H1 (cell line): ENCODE results near the gene FERMT1. TPM values are rescaled to one million over a fixed set of nuclear protein-coding genes. Genes with fewer than 3 reads are reported as not detected.

Source experiments
- CTCF ChIA-PET: fragments of 300-600 bp; sonication (Branson Sonifier 250); formaldehyde crosslinking; loops from one replicate; lab custom pipeline; 2021; ENCODE audit not compliant: partially characterized antibody; lab: Charles Lee
- POLR2A ChIA-PET: fragments of 300-600 bp; sonication (Branson Sonifier 250); formaldehyde crosslinking; loops from one replicate; lab custom pipeline; 2021; ENCODE audit warnings: inconsistent platforms; ENCODE audit not compliant: partially characterized antibody; lab: Charles Lee
- DNase-seq, 2 experiments: peaks; one replicate each; pipeline versions ENCODE4 v3.0.0 to v3.0.0-alpha.2; 2010 to 2022; ENCODE audit warnings: low spot score in 2 of 2, low read depth in 1 of 2, mixed read lengths in 1 of 2
- FAIRE-seq: peaks from 2 replicates; lab custom pipeline; 2011; peaks lifted over from hg19 to GRCh38; lab: Jason Lieb, UNC
- H2AFZ ChIP-seq: 2 replicates; pipeline ENCODE4 v1.8.1; 2012; ENCODE audit warnings: low read length, inconsistent platforms
- H2AK5ac ChIP-seq: 2 replicates; pipeline ENCODE4 v1.6.1; 2013; ENCODE audit warnings: low read depth, low read length
- H2BK120ac ChIP-seq: replicated peaks from 2 replicates; pipeline ENCODE3; 2013; ENCODE audit warnings: low read depth, low read length, inconsistent platforms
- H2BK12ac ChIP-seq: 2 replicates; pipeline ENCODE4 v1.6.1; 2013; ENCODE audit warnings: low read depth, low read length
- H2BK15ac ChIP-seq: 2 replicates; pipeline ENCODE4 v1.6.1; 2013; ENCODE audit warnings: low read length
- H2BK20ac ChIP-seq: 2 replicates; pipeline ENCODE4 v1.6.1; 2013; ENCODE audit warnings: low read length
- H2BK5ac ChIP-seq: 2 replicates; pipeline ENCODE4 v1.6.1; 2013; ENCODE audit warnings: low read depth, low read length
- H3K14ac ChIP-seq: 2 replicates; pipeline ENCODE4 v1.6.1; 2013; ENCODE audit warnings: inconsistent platforms; ENCODE audit not compliant: insufficient read length
- H3K18ac ChIP-seq: 2 replicates; pipeline ENCODE4 v1.6.1; 2013; ENCODE audit warnings: low read length; ENCODE audit errors: extremely low read depth
- H3K23ac ChIP-seq: 2 replicates; pipeline ENCODE4 v1.6.1; 2013; ENCODE audit warnings: inconsistent platforms; ENCODE audit not compliant: insufficient read length
- H3K23me2 ChIP-seq: 2 replicates; pipeline ENCODE4 v1.6.1; 2013; ENCODE audit warnings: low read depth, low read length
- H3K27ac ChIP-seq: 2 replicates; pipeline ENCODE4 v1.6.1; 2011; ENCODE audit warnings: low read depth, low read length, inconsistent platforms
- H3K27me3 ChIP-seq, 4 experiments: replicated peaks in 1 of 4; 1 replicate in 1 of 4; 2 replicates in 3 of 4; pipeline versions ENCODE4 v1.6.1 to v1.8.1; 2011 to 2013; ENCODE audit warnings: low read length in 3 of 4, mild to moderate bottlenecking in 3 of 4, inconsistent platforms in 2 of 4, mixed read lengths in 2 of 4, moderate library complexity in 1 of 4; ENCODE audit not compliant: control insufficient read depth in 3 of 4, insufficient read depth in 3 of 4; ENCODE audit errors: extremely low read depth in 1 of 4
- H3K36me3 ChIP-seq, 4 experiments: 2 replicates each; pipeline versions ENCODE4 v1.6.1 to v1.8.1; 2011 to 2013; ENCODE audit warnings: mild to moderate bottlenecking in 4 of 4, low read length in 3 of 4, moderate library complexity in 2 of 4, control low read depth in 1 of 4, inconsistent platforms in 1 of 4; ENCODE audit not compliant: insufficient read depth in 4 of 4, control insufficient read depth in 2 of 4
- H3K4ac ChIP-seq: replicated peaks from 2 replicates; pipeline ENCODE3; 2013; ENCODE audit warnings: low read length, low read depth, mixed read lengths, inconsistent platforms; ENCODE audit not compliant: insufficient read length
- H3K4me1 ChIP-seq, 4 experiments: replicated peaks in 1 of 4; 1 replicate in 1 of 4; 2 replicates in 3 of 4; pipeline versions ENCODE4 v1.6.1 to v1.8.1; 2011 to 2013; ENCODE audit warnings: low read length in 3 of 4, inconsistent platforms in 2 of 4, mixed read lengths in 1 of 4; ENCODE audit not compliant: insufficient read depth in 4 of 4, control insufficient read depth in 3 of 4
- H3K4me2 ChIP-seq, 2 experiments: 2 replicates each; pipeline versions ENCODE4 v1.6.1 to v1.8.1; 2011 to 2013; ENCODE audit warnings: low read depth in 2 of 2, low read length in 2 of 2, control low read depth in 1 of 2, inconsistent platforms in 1 of 2, mild to moderate bottlenecking in 1 of 2; ENCODE audit not compliant: insufficient read depth in 1 of 2
- H3K4me3 ChIP-seq, 4 experiments: fragments of 200-600, 300-600 bp in 1 of 4; sonication (generic), shearing (Covaris generic), sonication (Bioruptor Twin) in 1 of 4; 2 replicates each; pipeline versions ENCODE4 v1.5.1 to v1.8.1; 2011 to 2016; ENCODE audit warnings: low read length in 4 of 4, low read depth in 3 of 4, control low read depth in 2 of 4, inconsistent platforms in 2 of 4, mild to moderate bottlenecking in 2 of 4, mixed read lengths in 1 of 4, moderate library complexity in 1 of 4; ENCODE audit not compliant: insufficient read depth in 2 of 4; ENCODE audit errors: extremely low read depth in 1 of 4
- H3K56ac ChIP-seq: replicated peaks from 2 replicates; pipeline ENCODE3; 2013; ENCODE audit warnings: low read depth, mild to moderate bottlenecking, mixed read lengths, low read length, inconsistent platforms; ENCODE audit not compliant: insufficient read length
- H3K79me1 ChIP-seq: 2 replicates; pipeline ENCODE4 v1.6.1; 2013; ENCODE audit warnings: low read depth, low read length, control low read depth
- H3K79me2 ChIP-seq, 2 experiments: 2 replicates each; pipeline versions ENCODE4 v1.6.1 to v1.8.1; 2012 to 2013; ENCODE audit warnings: low read length in 2 of 2, mild to moderate bottlenecking in 2 of 2, inconsistent platforms in 1 of 2; ENCODE audit not compliant: insufficient read depth in 2 of 2, control insufficient read depth in 1 of 2
- H3K9ac ChIP-seq, 4 experiments: replicated peaks in 1 of 4; 1 replicate in 1 of 4; 2 replicates in 3 of 4; pipeline versions ENCODE4 v1.6.1 to v1.8.1; 2011 to 2013; ENCODE audit warnings: low read depth in 3 of 4, low read length in 3 of 4, control low read depth in 2 of 4, mild to moderate bottlenecking in 2 of 4, moderate library complexity in 2 of 4, inconsistent platforms in 1 of 4; ENCODE audit errors: extremely low read depth in 1 of 4
- H3K9me3 ChIP-seq, 2 experiments: 2 replicates each; pipeline versions ENCODE4 v1.6.1 to v1.8.1; 2012 to 2013; ENCODE audit warnings: mild to moderate bottlenecking in 2 of 2, moderate library complexity in 2 of 2, control low read depth in 1 of 2, inconsistent platforms in 1 of 2, low read depth in 1 of 2, low read length in 1 of 2, mixed read lengths in 1 of 2; ENCODE audit not compliant: insufficient read depth in 2 of 2
- H4K20me1 ChIP-seq, 2 experiments: replicated peaks in 1 of 2; 2 replicates each; pipeline versions ENCODE3 to v1.8.1; 2011 to 2013; ENCODE audit warnings: inconsistent platforms in 2 of 2, low read length in 2 of 2, mild to moderate bottlenecking in 1 of 2; ENCODE audit not compliant: insufficient read depth in 2 of 2, control insufficient read depth in 1 of 2
- H4K5ac ChIP-seq: 2 replicates; pipeline ENCODE4 v1.6.1; 2013; ENCODE audit warnings: low read length, low read depth, mixed read lengths, inconsistent platforms; ENCODE audit not compliant: insufficient read length
- H4K8ac ChIP-seq: 2 replicates; pipeline ENCODE4 v1.8.0; 2013; ENCODE audit warnings: mild to moderate bottlenecking, moderate library complexity, low read length, inconsistent platforms; ENCODE audit not compliant: insufficient read depth; ENCODE audit errors: extremely low read depth
- H4K91ac ChIP-seq: replicated peaks from 2 replicates; pipeline ENCODE3; 2013; ENCODE audit warnings: low read length, mixed read lengths, inconsistent platforms; ENCODE audit not compliant: insufficient read length
- BRCA1 ChIP-seq: IDR thresholded peaks from 2 replicates; pipeline ENCODE4 v1.6.1; 2012; ENCODE audit warnings: low read depth, low read length, improper control_type of control experiment
- CTBP2 ChIP-seq: IDR thresholded peaks from 2 replicates; pipeline ENCODE4 v1.7.0; 2011; ENCODE audit warnings: borderline replicate concordance, mild to moderate bottlenecking, moderate library complexity, mixed read lengths, low read length; ENCODE audit not compliant: insufficient read depth, insufficient read length
- E2F6 ChIP-seq: IDR thresholded peaks from 2 replicates; pipeline ENCODE4 v1.6.1; 2012; ENCODE audit warnings: inconsistent platforms
- EGR1 ChIP-seq: IDR thresholded peaks from 2 replicates; pipeline ENCODE4 v1.6.1; 2011; ENCODE audit warnings: low read depth, low read length, borderline replicate concordance
- GABPA ChIP-seq: IDR thresholded peaks from 2 replicates; pipeline ENCODE4 v1.6.1; 2011; ENCODE audit warnings: mild to moderate bottlenecking, low read length, moderate library complexity, borderline replicate concordance; ENCODE audit not compliant: insufficient read depth
- HDAC6 ChIP-seq: IDR thresholded peaks from one replicate; pipeline ENCODE4 v1.7.1; 2012; ENCODE audit warnings: low read depth, mild to moderate bottlenecking, inconsistent platforms, low read length, moderate library complexity
- NRF1 ChIP-seq: IDR thresholded peaks from 2 replicates; pipeline ENCODE4 v1.6.1; 2011; ENCODE audit warnings: mild to moderate bottlenecking, low read depth, low read length, improper control_type of control experiment
- POLR2AphosphoS5 ChIP-seq: IDR thresholded peaks from 2 replicates; pipeline ENCODE4 v1.6.1; 2011; ENCODE audit warnings: low read depth, low read length
- RNF2 ChIP-seq: fragments of 200-900, 300-1000 bp; sonication (generic); IDR thresholded peaks from 2 replicates; pipeline ENCODE4 v1.7.1; 2016; ENCODE audit warnings: borderline replicate concordance, low read depth, mild to moderate bottlenecking, antibody characterized with exemption, low read length; ENCODE audit not compliant: poor library complexity, severe bottlenecking; ENCODE audit errors: missing control alignments
- SIRT6 ChIP-seq: IDR thresholded peaks from one replicate; pipeline ENCODE4 v1.7.1; 2012; ENCODE audit warnings: low read length, inconsistent platforms
- SP1 ChIP-seq: IDR thresholded peaks from 2 replicates; pipeline ENCODE4 v1.6.1; 2011; ENCODE audit warnings: low read depth, low read length
- SP4 ChIP-seq: IDR thresholded peaks from 2 replicates; pipeline ENCODE4 v1.6.1; 2012; ENCODE audit warnings: low read length, inconsistent platforms
- TBP ChIP-seq: IDR thresholded peaks from 2 replicates; pipeline ENCODE4 v1.6.1; 2011; ENCODE audit warnings: low read depth, low read length, improper control_type of control experiment
- ZNF274 ChIP-seq: IDR thresholded peaks from 2 replicates; pipeline ENCODE4 v1.7.0; 2012; ENCODE audit warnings: low read length, borderline replicate concordance; ENCODE audit errors: extremely low read depth
- WGBS, 2 experiments: shearing (Covaris generic) in 1 of 2; methylation state at CpG; one replicate each; pipeline versions ENCODE4 v1.1.6 to v1.1.7; 2013 to 2015; ENCODE audit warnings: low lambda C conversion rate in 2 of 2, mixed read lengths in 2 of 2, inconsistent platforms in 1 of 2, low coverage in 1 of 2, missing lambda C conversion rate in 1 of 2; ENCODE audit not compliant: insufficient replicate concordance in 2 of 2, insufficient coverage in 1 of 2, insufficient read length in 1 of 2; ENCODE audit errors: extremely low coverage in 1 of 2, missing lambda C conversion rate in 1 of 2; 5-methylcytosine and 5-hydroxymethylcytosine counted together
- polyA plus RNA-seq, 7 experiments: library from polyadenylated mRNA; depleted of rRNA in 3 of 7; stranded (reverse) in 5 of 7; unstranded in 2 of 7; fragments of >200 nt in 5 of 7; fragments of 200-250 nt in 2 of 7; gene quantifications; 1 replicate in 5 of 7; 2 replicates in 1 of 7; 4 replicates in 1 of 7; pipeline versions ENCODE4 v1.2.1 to v1.2.3, GENCODE V29; 2011 to 2013; ENCODE audit warnings: missing spikeins in 2 of 7, mixed read lengths in 2 of 7
- total RNA-seq: library from RNA; stranded (reverse); fragmentation: NEBNext Ultra II Directional; extraction: Animal tissue kit (Norgen Biotek cat#: 25700); gene quantifications from 2 replicates; pipeline ENCODE4 v1.2.1, GENCODE V29; 2021

FERMT1 gene
- total and polyA plus RNA-seq, 2 of the 8 experiments (the other 6 are each of a cell fraction or from before 2014, with no cell fraction given), result 4.2 to 17.8 TPM

- H2BK5ac ChIP-seq, result no peak overlapping the region
- H3K79me2 ChIP-seq, result no peaks in the 10 kb centered on the region
- H3K79me1 ChIP-seq, result no peaks in the 10 kb centered on the region
- no peak overlapping the region for H3K56ac ChIP-seq
- H2BK15ac ChIP-seq, result no peak overlapping the region
- no peak overlapping the region for H3K27ac ChIP-seq
- H4K5ac ChIP-seq, result no peak overlapping the region
- peaks cover 0 to 8% (median 3%) of the 10 kb centered on the region in 4 experiments; a peak in 5 of 7 replicates for H3K4me1 ChIP-seq
- DNase-seq, result no peak
- no peaks in the 10 kb centered on the region for H3K9me3 ChIP-seq
- H2BK12ac ChIP-seq, result no peak overlapping the region
- H2AK5ac ChIP-seq, result no peak overlapping the region
- no peak overlapping the region for H3K4me3 ChIP-seq
- 90% methylated on average over 2 of the region's 2 CpGs; no CpG with 5 or more reads in 1 of the 2 experiments for WGBS, 2 experiments
- no peak overlapping the region for H3K23ac ChIP-seq
- no peak overlapping the region for H3K14ac ChIP-seq
- H4K91ac ChIP-seq, result no peak overlapping the region
- H3K27me3 ChIP-seq, result peaks cover 15 to 26% (median 20%) of the 10 kb centered on the region in 4 experiments
- no peak overlapping the region for H2AFZ ChIP-seq
- no peak overlapping the region for H2BK20ac ChIP-seq
- FAIRE-seq, result no peak
- no peak overlapping the region for H3K4me2 ChIP-seq
- H3K18ac ChIP-seq, result no peak overlapping the region
- H4K20me1 ChIP-seq, result no peaks in the 10 kb centered on the region
- no peak overlapping the region for H3K4ac ChIP-seq
- ChIA-PET CTCF (interaction anchor here (1.5 to 1.9 kb wide), 2 partner anchors 8 to 17 kb away, joined by 4 to 9 read pairs; no protein-coding TSS in a partner anchor), POLR2A (interaction anchor here (0.7 kb wide), 1 partner anchor 11 kb away, joined by 3 read pairs; no protein-coding TSS in a partner anchor)
- no peaks in the 10 kb centered on the region for H3K36me3 ChIP-seq
- no peak overlapping the region for H4K8ac ChIP-seq
- H2BK120ac ChIP-seq, result no peak overlapping the region
- H3K23me2 ChIP-seq, result peaks cover 5% of the 10 kb centered on the region; the same call in 1 of the 2 replicates
- no peak overlapping the region for H3K9ac ChIP-seq
- TF ChIP-seq NRF1, result no peak
- TF ChIP-seq SP4, result no peak
- TF ChIP-seq GABPA, result no peak
- no peak for TF ChIP-seq RNF2
- no peak for TF ChIP-seq EGR1
- TF ChIP-seq SP1, result no peak
- no peak for TF ChIP-seq TBP
- no peak for TF ChIP-seq E2F6
- no peak for TF ChIP-seq HDAC6
- no peak for TF ChIP-seq ZNF274
- TF ChIP-seq POLR2AphosphoS5, result no peak
- no peak for TF ChIP-seq BRCA1
- no peak for TF ChIP-seq SIRT6
- no peak for TF ChIP-seq CTBP2
Measured at GRCh38 chr20:6057139-6057538, 65.7 kb downstream of the FERMT1 start.
